Neural cell (in vitro differentiated cells): ENCODE results near the gene PRDM15. TPM values are rescaled to one million over a fixed set of nuclear protein-coding genes. Genes with fewer than 3 reads are reported as not detected.

Source experiments
- H2AFZ ChIP-seq: fragments of 200-600, 300-800 bp; sonication (generic), shearing (Covaris generic); 2 replicates; pipeline ENCODE4 v1.6.0; 2014; ENCODE audit warnings: low read depth, mild to moderate bottlenecking, antibody characterized with exemption, low read length, moderate library complexity
- H3F3A ChIP-seq: fragments of 200-600 bp; shearing (Covaris generic); 2 replicates; pipeline ENCODE4 v1.6.1; 2016; ENCODE audit warnings: mild to moderate bottlenecking, moderate library complexity, mixed read lengths, antibody characterized with exemption, low read length; ENCODE audit not compliant: insufficient read depth, poor library complexity, severe bottlenecking
- H3K27ac ChIP-seq: fragments of 200-600, 300-800 bp; sonication (generic), shearing (Covaris generic); 2 replicates; pipeline ENCODE4 v1.5.1; 2014; ENCODE audit warnings: mild to moderate bottlenecking, low read length, moderate library complexity
- H3K27me3 ChIP-seq: fragments of 300-800, 200-600 bp; sonication (generic), shearing (Covaris generic); 2 replicates; pipeline ENCODE4 v1.6.0; 2014; ENCODE audit warnings: mild to moderate bottlenecking, low read depth, low read length, moderate library complexity; ENCODE audit not compliant: insufficient read depth
- H3K36me3 ChIP-seq: fragments of 300-800, 200-600 bp; sonication (generic), shearing (Covaris generic); 2 replicates; pipeline ENCODE4 v1.5.1; 2014; ENCODE audit warnings: mild to moderate bottlenecking, antibody characterized with exemption, low read length, moderate library complexity; ENCODE audit not compliant: insufficient read depth
- H3K4me2 ChIP-seq: fragments of 300-800, 200-600 bp; sonication (generic), shearing (Covaris generic); 2 replicates; pipeline ENCODE4 v1.6.0; 2014; ENCODE audit warnings: mild to moderate bottlenecking, low read length
- H3K4me3 ChIP-seq: fragments of 300-800, 200-600 bp; sonication (generic), shearing (Covaris generic); 2 replicates; pipeline ENCODE4 v1.5.1; 2014; ENCODE audit warnings: mild to moderate bottlenecking, low read length, moderate library complexity
- H3K79me2 ChIP-seq: fragments of 200-600 bp; shearing (Covaris generic); replicated peaks from 2 replicates; pipeline ENCODE4 v1.6.0; 2014; ENCODE audit warnings: mild to moderate bottlenecking, low read length, moderate library complexity; ENCODE audit not compliant: insufficient read depth
- H3K9ac ChIP-seq: fragments of 300-800, 200-600 bp; sonication (generic), shearing (Covaris generic); 2 replicates; pipeline ENCODE4 v1.6.1; 2016; ENCODE audit warnings: mild to moderate bottlenecking, low read length, mixed read lengths
- H3K9me2 ChIP-seq: fragments of 200-600 bp; shearing (Covaris generic); 2 replicates; pipeline ENCODE4 v1.6.1; 2016; ENCODE audit warnings: mild to moderate bottlenecking, low read length, mixed read lengths; ENCODE audit not compliant: insufficient read depth
- H3K9me3 ChIP-seq: fragments of 200-600, 300-800 bp; sonication (generic), shearing (Covaris generic); 2 replicates; pipeline ENCODE4 v1.6.1; 2016; ENCODE audit warnings: mild to moderate bottlenecking, mixed run types, low read length, moderate library complexity, mixed read lengths
- H4K20me1 ChIP-seq: fragments of 200-600 bp; shearing (Covaris generic); 2 replicates; pipeline ENCODE4 v1.6.1; 2016; ENCODE audit warnings: mild to moderate bottlenecking, mixed run types; ENCODE audit not compliant: insufficient read depth
- CTCF ChIP-seq: fragments of 450-650 bp; IDR thresholded peaks from 2 replicates; pipeline ENCODE4 v1.5.1; 2014; ENCODE audit warnings: antibody characterized with exemption, mild to moderate bottlenecking, moderate library complexity; ENCODE audit not compliant: poor library complexity, severe bottlenecking
- EP300 ChIP-seq: fragments of 450-650 bp; conservative IDR thresholded peaks from 2 replicates; pipeline ENCODE4 v1.6.1; 2014; ENCODE audit warnings: antibody characterized with exemption, mild to moderate bottlenecking, moderate library complexity; ENCODE audit not compliant: poor library complexity, severe bottlenecking
- EZH2 ChIP-seq: fragments of 200-600, 300-800 bp; shearing (Covaris generic), sonication (generic); IDR thresholded peaks from 2 replicates; pipeline ENCODE4 v1.6.1; 2014; ENCODE audit warnings: antibody characterized with exemption, low read length, borderline replicate concordance, mild to moderate bottlenecking; ENCODE audit not compliant: insufficient read depth, poor library complexity, severe bottlenecking
- MXI1 ChIP-seq: fragments of 450-650 bp; conservative IDR thresholded peaks from 2 replicates; pipeline ENCODE4 v1.6.1; 2014; ENCODE audit warnings: antibody characterized with exemption, mild to moderate bottlenecking; ENCODE audit not compliant: poor library complexity, severe bottlenecking
- POLR2AphosphoS5 ChIP-seq: IDR thresholded peaks from 2 replicates; pipeline ENCODE4 v1.6.1; 2012
- RAD21 ChIP-seq: fragments of 450-650 bp; conservative IDR thresholded peaks from 2 replicates; pipeline ENCODE4 v1.6.1; 2014; ENCODE audit warnings: antibody characterized with exemption, mild to moderate bottlenecking, moderate library complexity
- REST ChIP-seq: IDR thresholded peaks from 2 replicates; pipeline ENCODE4 v1.6.1; 2012; ENCODE audit warnings: borderline replicate concordance
- SMC3 ChIP-seq: fragments of 450-650 bp; conservative IDR thresholded peaks from 2 replicates; pipeline ENCODE4 v1.6.1; 2014; ENCODE audit warnings: antibody characterized with exemption, mild to moderate bottlenecking, moderate library complexity; ENCODE audit not compliant: poor library complexity
- TAF1 ChIP-seq: IDR thresholded peaks from 2 replicates; pipeline ENCODE4 v1.6.1; 2012; ENCODE audit warnings: low read depth
- polyA plus RNA-seq: library from polyadenylated mRNA; depleted of rRNA; stranded (reverse); fragments of >200 nt; gene quantifications from 2 replicates; pipeline ENCODE4 v1.2.3, GENCODE V29; 2014
- small RNA-seq, 3 experiments: library from RNA; depleted of rRNA; stranded (forward); fragments of <200 nt; gene quantifications; one replicate each; pipeline ENCODE3, GENCODE V24; 2012

PRDM15 gene
- polyA plus RNA-seq, 1 donor from 2014 or later, result 4.1 TPM

- H2AFZ ChIP-seq, result no peak overlapping the region
- no peak overlapping the region for H3K27ac ChIP-seq
- TF ChIP-seq POLR2AphosphoS5 (no peak), SMC3 (no peak), EP300 (no peak), TAF1 (no peak), EZH2 (no peak), CTCF (no peak), RAD21 (no peak), MXI1 (no peak), REST (no peak)
- no peaks in the 10 kb centered on the region for H3K9me3 ChIP-seq
- no peaks in the 10 kb centered on the region for H3F3A ChIP-seq
- H3K79me2 ChIP-seq, result no peaks in the 10 kb centered on the region
- no peaks in the 10 kb centered on the region for H4K20me1 ChIP-seq
- H3K4me3 ChIP-seq, result no peak overlapping the region
- no peak overlapping the region for H3K9ac ChIP-seq
- no peaks in the 10 kb centered on the region for H3K27me3 ChIP-seq
- no peaks in the 10 kb centered on the region for H3K36me3 ChIP-seq
- no peak overlapping the region for H3K4me2 ChIP-seq
- H3K9me2 ChIP-seq, result no peaks in the 10 kb centered on the region
These were observed 129.9 kb downstream of the PRDM15 start for GRCh38 chr21:41749286-41749685.

Small RNA genes lying within 50 kb of the gene (small RNA-seq; reads per million reads assigned to genes)
- 0 to 0.08 (median 0) reads per million in 3 experiments for gene RF00334

Other genes with a start within 250 kb of the PRDM15 start
- not detected in 2 replicates for gene RIPK4, start 112.3 kb downstream of the PRDM15 start, polyA plus RNA-seq
- gene C2CD2, start 74.7 kb upstream of the PRDM15 start, polyA plus RNA-seq, result 0.88 and 1.5 TPM in 2 replicates
- gene ZBTB21, start 131.0 kb upstream of the PRDM15 start, polyA plus RNA-seq, result 6.4 and 8.0 TPM in 2 replicates
- 0.11 TPM in 1 of 2 replicates, not detected in the other for gene UMODL1, start 192.0 kb upstream of the PRDM15 start, polyA plus RNA-seq